K562 (cell line): ENCODE measurements around the gene PNRC2. TPM values are rescaled to one million over a fixed set of nuclear protein-coding genes. Genes with fewer than 3 reads are reported as not detected.

ENCODE experiments used
- ARID1B ChIP-seq: fragments of 450-650 bp; IDR thresholded peaks from 2 replicates; pipeline ENCODE4 v1.6.1; 2016; ENCODE audit warnings: antibody characterized with exemption, mild to moderate bottlenecking, inconsistent platforms
- GTF2B ChIP-seq: IDR thresholded peaks from 2 replicates; pipeline ENCODE4 v1.6.1; 2011; ENCODE audit not compliant: insufficient read length; ENCODE audit errors: extremely low read depth
- HNRNPLL ChIP-seq: fragments of 200-400 bp; formaldehyde crosslinking; IDR thresholded peaks from 2 replicates; pipeline ENCODE4 v1.6.1; 2017; ENCODE audit warnings: low read length, low read depth, mild to moderate bottlenecking; ENCODE audit not compliant: poor library complexity, severe bottlenecking
- NR3C1 ChIP-seq: sonication (generic); formaldehyde crosslinking; IDR thresholded peaks from 2 replicates; pipeline ENCODE4 v1.8.1; 2022; ENCODE audit warnings: missing genetic modification reagents
- SOX6 ChIP-seq: fragments of 450-650 bp; IDR thresholded peaks from 2 replicates; pipeline ENCODE4 v1.6.1; 2014; ENCODE audit warnings: mild to moderate bottlenecking
- YY1 ChIP-seq, 3 experiments: IDR thresholded peaks; 2 replicates each; pipeline ENCODE4 v1.6.1; 2011; ENCODE audit warnings: low read length in 2 of 3, mild to moderate bottlenecking in 2 of 3, moderate library complexity in 2 of 3, borderline replicate concordance in 1 of 3, control low read depth in 1 of 3, low read depth in 1 of 3; ENCODE audit not compliant: insufficient read depth in 3 of 3, insufficient replicate concordance in 2 of 3, control insufficient read depth in 1 of 3, insufficient read length in 1 of 3; ENCODE audit errors: extremely low read depth in 1 of 3
- ZNF121 ChIP-seq: sonication (generic); formaldehyde crosslinking; conservative IDR thresholded peaks from 2 replicates; pipeline ENCODE4 v1.8.0; 2022; ENCODE audit warnings: missing genetic modification reagents
- ZNF3 ChIP-seq: fragments of 250-450 bp; sonication (Bioruptor Pico); IDR thresholded peaks from 2 replicates; pipeline ENCODE4 v1.5.0; 2021; ENCODE audit warnings: mild to moderate bottlenecking, moderate library complexity
- ZZZ3 ChIP-seq: fragments of 450-650 bp; IDR thresholded peaks from 2 replicates; pipeline ENCODE4 v1.6.1; 2016; ENCODE audit warnings: antibody characterized with exemption, mild to moderate bottlenecking, moderate library complexity
- polyA plus RNA-seq, 8 experiments: library from polyadenylated mRNA; depleted of rRNA in 4 of 8; stranded (reverse) in 5 of 8; unstranded in 3 of 8; fragments of >200 nt; fragmentation: Nextera tagmentation in 2 of 8; fragmentation: Illumina TruSeq in 1 of 8; extraction: Ambion mirVana in 2 of 8; extraction: Trizol in 1 of 8; gene quantifications; 2 replicates each; pipeline versions ENCODE4 v1.2.1 to v1.2.3, GENCODE V29; 2011 to 2014; ENCODE audit warnings: inconsistent platforms in 1 of 8, missing spikeins in 1 of 8
- total RNA-seq, 7 experiments: library from RNA; depleted of rRNA in 6 of 7; stranded (reverse); fragments of >200 nt in 6 of 7; fragmentation: Illumina TruSeq in 2 of 7; extraction: Trizol in 2 of 7; gene quantifications; 2 replicates each; pipeline versions ENCODE4 v1.2.1 to v1.2.3, GENCODE V29; 2011 to 2021; ENCODE audit warnings: low replicate concordance in 1 of 7
- TF ChIP-seq, protein P1 (sequence below): sonication (generic); formaldehyde crosslinking; IDR thresholded peaks from 2 replicates; pipeline ENCODE4 v1.8.0; 2022; ENCODE audit warnings: mild to moderate bottlenecking, low read depth, missing genetic modification reagents
- TF ChIP-seq, protein P2 (sequence below): sonication (generic); formaldehyde crosslinking; IDR thresholded peaks from 2 replicates; pipeline ENCODE4 v1.8.1; 2023; ENCODE audit warnings: missing genetic modification reagents, mild to moderate bottlenecking, borderline replicate concordance
- TF ChIP-seq, protein P3 (sequence below): sonication (generic); formaldehyde crosslinking; IDR thresholded peaks from 2 replicates; pipeline ENCODE4 v1.8.0; 2023; ENCODE audit warnings: mild to moderate bottlenecking, missing genetic modification reagents

The PNRC2 gene
- total and polyA plus RNA-seq, 9 of the 15 experiments (the other 6 are each of a cell fraction or from before 2014, with no cell fraction given) = 127 to 303 (median 203) TPM

GRCh38 chr1:23959461-23960290 is at the start of gene PNRC2 (continued):
- TF ChIP-seq, protein P1, sequence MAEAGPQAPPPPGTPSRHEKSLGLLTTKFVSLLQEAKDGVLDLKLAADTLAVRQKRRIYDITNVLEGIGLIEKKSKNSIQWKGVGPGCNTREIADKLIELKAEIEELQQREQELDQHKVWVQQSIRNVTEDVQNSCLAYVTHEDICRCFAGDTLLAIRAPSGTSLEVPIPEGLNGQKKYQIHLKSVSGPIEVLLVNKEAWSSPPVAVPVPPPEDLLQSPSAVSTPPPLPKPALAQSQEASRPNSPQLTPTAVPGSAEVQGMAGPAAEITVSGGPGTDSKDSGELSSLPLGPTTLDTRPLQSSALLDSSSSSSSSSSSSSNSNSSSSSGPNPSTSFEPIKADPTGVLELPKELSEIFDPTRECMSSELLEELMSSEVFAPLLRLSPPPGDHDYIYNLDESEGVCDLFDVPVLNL = peak; percentile 92
- TF ChIP-seq, protein P2, sequence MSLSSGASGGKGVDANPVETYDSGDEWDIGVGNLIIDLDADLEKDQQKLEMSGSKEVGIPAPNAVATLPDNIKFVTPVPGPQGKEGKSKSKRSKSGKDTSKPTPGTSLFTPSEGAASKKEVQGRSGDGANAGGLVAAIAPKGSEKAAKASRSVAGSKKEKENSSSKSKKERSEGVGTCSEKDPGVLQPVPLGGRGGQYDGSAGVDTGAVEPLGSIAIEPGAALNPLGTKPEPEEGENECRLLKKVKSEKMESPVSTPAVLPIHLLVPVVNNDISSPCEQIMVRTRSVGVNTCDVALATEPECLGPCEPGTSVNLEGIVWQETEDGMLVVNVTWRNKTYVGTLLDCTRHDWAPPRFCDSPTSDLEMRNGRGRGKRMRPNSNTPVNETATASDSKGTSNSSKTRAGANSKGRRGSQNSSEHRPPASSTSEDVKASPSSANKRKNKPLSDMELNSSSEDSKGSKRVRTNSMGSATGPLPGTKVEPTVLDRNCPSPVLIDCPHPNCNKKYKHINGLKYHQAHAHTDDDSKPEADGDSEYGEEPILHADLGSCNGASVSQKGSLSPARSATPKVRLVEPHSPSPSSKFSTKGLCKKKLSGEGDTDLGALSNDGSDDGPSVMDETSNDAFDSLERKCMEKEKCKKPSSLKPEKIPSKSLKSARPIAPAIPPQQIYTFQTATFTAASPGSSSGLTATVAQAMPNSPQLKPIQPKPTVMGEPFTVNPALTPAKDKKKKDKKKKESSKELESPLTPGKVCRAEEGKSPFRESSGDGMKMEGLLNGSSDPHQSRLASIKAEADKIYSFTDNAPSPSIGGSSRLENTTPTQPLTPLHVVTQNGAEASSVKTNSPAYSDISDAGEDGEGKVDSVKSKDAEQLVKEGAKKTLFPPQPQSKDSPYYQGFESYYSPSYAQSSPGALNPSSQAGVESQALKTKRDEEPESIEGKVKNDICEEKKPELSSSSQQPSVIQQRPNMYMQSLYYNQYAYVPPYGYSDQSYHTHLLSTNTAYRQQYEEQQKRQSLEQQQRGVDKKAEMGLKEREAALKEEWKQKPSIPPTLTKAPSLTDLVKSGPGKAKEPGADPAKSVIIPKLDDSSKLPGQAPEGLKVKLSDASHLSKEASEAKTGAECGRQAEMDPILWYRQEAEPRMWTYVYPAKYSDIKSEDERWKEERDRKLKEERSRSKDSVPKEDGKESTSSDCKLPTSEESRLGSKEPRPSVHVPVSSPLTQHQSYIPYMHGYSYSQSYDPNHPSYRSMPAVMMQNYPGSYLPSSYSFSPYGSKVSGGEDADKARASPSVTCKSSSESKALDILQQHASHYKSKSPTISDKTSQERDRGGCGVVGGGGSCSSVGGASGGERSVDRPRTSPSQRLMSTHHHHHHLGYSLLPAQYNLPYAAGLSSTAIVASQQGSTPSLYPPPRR (CRISPR knock-in tag) = peak; percentile 53; the same call in 1 of the 2 replicates
- no peak for TF ChIP-seq NR3C1 (CRISPR knock-in tag)
- TF ChIP-seq, protein P3, sequence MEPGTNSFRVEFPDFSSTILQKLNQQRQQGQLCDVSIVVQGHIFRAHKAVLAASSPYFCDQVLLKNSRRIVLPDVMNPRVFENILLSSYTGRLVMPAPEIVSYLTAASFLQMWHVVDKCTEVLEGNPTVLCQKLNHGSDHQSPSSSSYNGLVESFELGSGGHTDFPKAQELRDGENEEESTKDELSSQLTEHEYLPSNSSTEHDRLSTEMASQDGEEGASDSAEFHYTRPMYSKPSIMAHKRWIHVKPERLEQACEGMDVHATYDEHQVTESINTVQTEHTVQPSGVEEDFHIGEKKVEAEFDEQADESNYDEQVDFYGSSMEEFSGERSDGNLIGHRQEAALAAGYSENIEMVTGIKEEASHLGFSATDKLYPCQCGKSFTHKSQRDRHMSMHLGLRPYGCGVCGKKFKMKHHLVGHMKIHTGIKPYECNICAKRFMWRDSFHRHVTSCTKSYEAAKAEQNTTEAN = no peak
- TF ChIP-seq ZNF3 (CRISPR knock-in tag) = no peak
- 0 out of 2 replicates have a peak, but pooled peaks have one; percentile 2 for TF ChIP-seq ARID1B
- no peak; the same call in 1 of the 2 replicates for TF ChIP-seq ZZZ3
- TF ChIP-seq HNRNPLL = peak; percentile 81
- TF ChIP-seq GTF2B = peak; percentile 37
- TF ChIP-seq SOX6 = peak; percentile 56
- TF ChIP-seq YY1 (IDR thresholded peaks at IDR 0.05; ENCODE audit: borderline replicate concordance in 1 of 3, control insufficient read depth in 1 of 3, extremely low read depth in 1 of 3, insufficient read depth in 3 of 3, insufficient read length in 1 of 3, insufficient replicate concordance in 2 of 3, low read depth in 1 of 3, low read length in 2 of 3) = peak; percentile 86 to 98 (median 95)
- TF ChIP-seq ZNF121 (CRISPR knock-in tag) = no peak
